IMR-90 (cell line): Measurements from ENCODE around the gene KLK5. TPM values are rescaled to one million over a fixed set of nuclear protein-coding genes. Genes with fewer than 3 reads are reported as not detected.

Source experiments
- ATAC-seq: fragments of 200-7000 bp; cut with Tn5 transposase; 2 replicates; pipeline ENCODE4 v1.9.1; 2020; ENCODE audit warnings: low read depth, mild to moderate bottlenecking, moderate library complexity
- BruUV-seq: library from RNA; stranded (reverse); fragments of 400-500 nt; replicated peaks from 2 replicates; lab custom pipeline; 2021; lab: Mats Ljungman, UMichigan
- CTCF ChIA-PET: fragments of 300-600 bp; formaldehyde crosslinking; extraction: SDS; loops from one replicate; lab custom pipeline; 2021; ENCODE audit warnings: antibody characterized with exemption; lab: Yijun Ruan, JAX
- POLR2A ChIA-PET: fragments of 300-600 bp; sonication (Branson Sonifier 250); formaldehyde crosslinking; loops from one replicate; lab custom pipeline; 2022; ENCODE audit warnings: antibody characterized with exemption; ENCODE audit not compliant: unreplicated experiment; lab: Charles Lee
- DNase-seq: peaks from one replicate; pipeline ENCODE4 v3.0.0; 2013
- H2AFZ ChIP-seq: replicated peaks from 2 replicates; pipeline ENCODE3; 2013; ENCODE audit warnings: low read length, mild to moderate bottlenecking; ENCODE audit not compliant: poor library complexity
- H2AK5ac ChIP-seq: 2 replicates; pipeline ENCODE4 v1.6.1; 2013; ENCODE audit warnings: low read depth, low read length, inconsistent platforms
- H2AK9ac ChIP-seq: replicated peaks from 2 replicates; pipeline ENCODE3; 2013; ENCODE audit warnings: mild to moderate bottlenecking, low read depth, low read length, moderate library complexity; ENCODE audit not compliant: poor library complexity
- H2BK120ac ChIP-seq: 2 replicates; pipeline ENCODE4 v1.6.1; 2013; ENCODE audit warnings: low read depth, low read length, inconsistent platforms
- H2BK15ac ChIP-seq: 3 replicates; pipeline ENCODE4 v1.6.1; 2013; ENCODE audit warnings: low read depth, low read length, inconsistent platforms
- H2BK20ac ChIP-seq: 2 replicates; pipeline ENCODE4 v1.6.1; 2013; ENCODE audit warnings: low read depth, mild to moderate bottlenecking, inconsistent platforms, low read length, moderate library complexity
- H2BK5ac ChIP-seq: 2 replicates; pipeline ENCODE4 v1.6.1; 2013; ENCODE audit warnings: mild to moderate bottlenecking, low read depth, low read length, inconsistent platforms; ENCODE audit not compliant: poor library complexity, severe bottlenecking
- H3K14ac ChIP-seq: replicated peaks from 2 replicates; pipeline ENCODE4 v1.6.1; 2013; ENCODE audit warnings: low read depth, low read length, inconsistent platforms
- H3K18ac ChIP-seq: 2 replicates; pipeline ENCODE4 v1.6.1; 2013; ENCODE audit warnings: low read depth, low read length, control low read depth
- H3K23ac ChIP-seq: 2 replicates; pipeline ENCODE4 v1.6.1; 2013; ENCODE audit warnings: low read depth, low read length, inconsistent platforms
- H3K27ac ChIP-seq: 2 replicates; pipeline ENCODE4 v1.5.1; 2013; ENCODE audit warnings: mild to moderate bottlenecking, control low read depth, low read length; ENCODE audit not compliant: insufficient read depth
- H3K27me3 ChIP-seq: 2 replicates; pipeline ENCODE4 v1.6.1; 2013; ENCODE audit warnings: low read length; ENCODE audit not compliant: control insufficient read depth, insufficient read depth
- H3K36me3 ChIP-seq: 2 replicates; pipeline ENCODE4 v1.6.1; 2013; ENCODE audit warnings: low read length, mixed read lengths; ENCODE audit not compliant: control insufficient read depth, insufficient read depth
- H3K4ac ChIP-seq: 2 replicates; pipeline ENCODE4 v1.6.1; 2013; ENCODE audit warnings: low read depth, low read length, inconsistent platforms
- H3K4me1 ChIP-seq: 2 replicates; pipeline ENCODE4 v1.6.1; 2013; ENCODE audit warnings: low read length, mixed read lengths; ENCODE audit not compliant: control insufficient read depth, insufficient read depth
- H3K4me2 ChIP-seq: 2 replicates; pipeline ENCODE4 v1.6.1; 2013; ENCODE audit warnings: low read depth, mild to moderate bottlenecking, control low read depth, low read length, moderate library complexity
- H3K4me3 ChIP-seq: 2 replicates; pipeline ENCODE4 v1.5.1; 2013; ENCODE audit warnings: low read depth, mild to moderate bottlenecking, control low read depth, low read length, moderate library complexity; ENCODE audit not compliant: insufficient read depth
- H3K56ac ChIP-seq: 2 replicates; pipeline ENCODE4 v1.6.1; 2013; ENCODE audit warnings: low read length, inconsistent platforms; ENCODE audit not compliant: insufficient read depth; ENCODE audit errors: extremely low read depth
- H3K79me1 ChIP-seq, 2 experiments: 2 replicates each; pipeline ENCODE4 v1.6.1; 2013; ENCODE audit warnings: low read length in 2 of 2, inconsistent platforms in 1 of 2, low read depth in 1 of 2
- H3K9ac ChIP-seq: 2 replicates; pipeline ENCODE4 v1.6.1; 2013; ENCODE audit warnings: low read depth, low read length, control low read depth
- H3K9me1 ChIP-seq: 2 replicates; pipeline ENCODE4 v1.6.1; 2013; ENCODE audit warnings: low read length, inconsistent platforms; ENCODE audit not compliant: insufficient read depth
- H3K9me3 ChIP-seq: 2 replicates; pipeline ENCODE4 v1.6.1; 2013; ENCODE audit warnings: low read length; ENCODE audit not compliant: control insufficient read depth, insufficient read depth
- H4K20me1 ChIP-seq: 2 replicates; pipeline ENCODE4 v1.6.1; 2013; ENCODE audit warnings: low read length, inconsistent platforms; ENCODE audit not compliant: insufficient read depth
- H4K5ac ChIP-seq: 2 replicates; pipeline ENCODE4 v1.6.1; 2013; ENCODE audit warnings: mild to moderate bottlenecking, low read depth, low read length, control low read depth
- H4K8ac ChIP-seq, 2 experiments: 2 replicates each; pipeline ENCODE4 v1.6.1; 2013; ENCODE audit warnings: low read depth in 2 of 2, low read length in 2 of 2, control low read depth in 1 of 2, inconsistent platforms in 1 of 2
- H4K91ac ChIP-seq: 2 replicates; pipeline ENCODE4 v1.6.1; 2013; ENCODE audit warnings: low read depth, low read length, inconsistent platforms; ENCODE audit not compliant: insufficient read depth
- BHLHE40 ChIP-seq: fragments of 150-350 bp; IDR thresholded peaks from 2 replicates; pipeline ENCODE4 v1.6.1; 2016; ENCODE audit warnings: mild to moderate bottlenecking, low read depth, low read length
- CEBPB ChIP-seq: IDR thresholded peaks from 2 replicates; pipeline ENCODE4 v1.6.1; 2012; ENCODE audit warnings: low read depth, low read length, improper control_type of control experiment
- CHD1 ChIP-seq: IDR thresholded peaks from 2 replicates; pipeline ENCODE4 v1.6.1; 2012; ENCODE audit warnings: low read depth, low read length, improper control_type of control experiment
- CTCF ChIP-seq: conservative IDR thresholded peaks from 2 replicates; pipeline ENCODE4 v1.5.1; 2012; ENCODE audit warnings: mild to moderate bottlenecking, low read depth, low read length, improper control_type of control experiment
- ELK1 ChIP-seq: fragments of 150-350 bp; IDR thresholded peaks from 2 replicates; pipeline ENCODE4 v1.6.1; 2016; ENCODE audit warnings: low read depth, mild to moderate bottlenecking, low read length, moderate library complexity, borderline replicate concordance
- FOS ChIP-seq: fragments of 150-350 bp; IDR thresholded peaks from 2 replicates; pipeline ENCODE4 v1.6.1; 2016; ENCODE audit warnings: low read depth, low read length
- MAFK ChIP-seq: IDR thresholded peaks from 2 replicates; pipeline ENCODE4 v1.6.1; 2012; ENCODE audit warnings: low read depth, low read length, improper control_type of control experiment
- MAZ ChIP-seq: IDR thresholded peaks from 2 replicates; pipeline ENCODE4 v1.6.1; 2012; ENCODE audit warnings: low read depth, mild to moderate bottlenecking, low read length, improper control_type of control experiment, moderate library complexity, borderline replicate concordance
- MXI1 ChIP-seq: IDR thresholded peaks from 2 replicates; pipeline ENCODE4 v1.6.1; 2012; ENCODE audit warnings: low read depth, mild to moderate bottlenecking, low read length, moderate library complexity, borderline replicate concordance
- NFE2L2 ChIP-seq: fragments of 150-350 bp; IDR thresholded peaks from 2 replicates; pipeline ENCODE4 v1.6.1; 2016; ENCODE audit warnings: low read depth, mild to moderate bottlenecking, low read length
- POLR2A ChIP-seq: IDR thresholded peaks from 2 replicates; pipeline ENCODE4 v1.6.1; 2012; ENCODE audit warnings: mild to moderate bottlenecking, low read depth, low read length
- RAD21 ChIP-seq: IDR thresholded peaks from 2 replicates; pipeline ENCODE4 v1.6.1; 2012; ENCODE audit warnings: low read length, improper control_type of control experiment
- RCOR1 ChIP-seq: IDR thresholded peaks from 2 replicates; pipeline ENCODE4 v1.6.1; 2012; ENCODE audit warnings: mild to moderate bottlenecking, low read length, improper control_type of control experiment; ENCODE audit not compliant: insufficient replicate concordance
- RFX5 ChIP-seq: IDR thresholded peaks from 2 replicates; pipeline ENCODE4 v1.8.0; 2012; ENCODE audit warnings: low read depth, mild to moderate bottlenecking, low read length, moderate library complexity
- SMC3 ChIP-seq: fragments of 150-350 bp; IDR thresholded peaks from 2 replicates; pipeline ENCODE4 v1.6.1; 2016; ENCODE audit warnings: low read depth, mild to moderate bottlenecking, antibody characterized with exemption, low read length, moderate library complexity
- USF2 ChIP-seq: fragments of 150-350 bp; IDR thresholded peaks from 2 replicates; pipeline ENCODE4 v1.6.1; 2017; ENCODE audit warnings: mild to moderate bottlenecking, antibody characterized with exemption, low read length, low read depth
- WGBS, 2 experiments: methylation state at CpG; one replicate each; pipeline versions ENCODE4 v1.1.5 to v1.1.7; 2013; ENCODE audit warnings: missing lambda C conversion rate in 2 of 2; ENCODE audit not compliant: insufficient read length in 1 of 2; ENCODE audit errors: extremely low coverage in 2 of 2; 5-methylcytosine and 5-hydroxymethylcytosine counted together
- dilution Hi-C: fragments of 300-500 bp; cut with HindIII; formaldehyde crosslinking; loops from one replicate; pipeline ENCODE4 v1.14.3; 2018; ENCODE audit warnings: low sequenced_read_pairs; ENCODE audit not compliant: unreplicated experiment
- in situ Hi-C: fragments of 300-500 bp; cut with MboI; formaldehyde crosslinking; loops from 3 replicates; pipeline ENCODE4 v1.14.3; 2019; ENCODE audit warnings: low sequenced_read_pairs, inconsistent platforms, mixed read lengths
- intact Hi-C: fragments of 100-400 bp; cut with micrococcal nuclease; formaldehyde crosslinking; loops from 2 replicates; pipeline ENCODE4 v1.10.0; 2022
- polyA plus RNA-seq, 3 experiments: library from polyadenylated mRNA; depleted of rRNA; stranded (reverse); fragments of >200 nt; gene quantifications; 2 replicates each; pipeline ENCODE4 v1.2.3, GENCODE V29; 2012; ENCODE audit warnings: low replicate concordance in 1 of 3
- total RNA-seq: library from RNA; depleted of rRNA; stranded (reverse); fragments of >200 nt; gene quantifications from 2 replicates; pipeline ENCODE4 v1.2.3, GENCODE V29; 2012

KLK5 gene
- total and polyA plus RNA-seq, 2 of the 4 experiments (the other 2 are of a cell fraction): not detected

- in situ Hi-C loops: no loop called here
Observed at GRCh38 chr19:50983625-50984292, 30.9 kb upstream of the KLK5 start, which contains the start of gene KLK7. Gene KLK7, minus strand, starts transcription at chr19:50983917. Its CDS starts 1,518 bp downstream, at chr19:50982399.

More at GRCh38 chr19:50983625-50984292, 30.9 kb upstream of the KLK5 start, which contains the start of gene KLK7:
- H3K4ac ChIP-seq: no peak within 1 kb of the TSS
- H2BK120ac ChIP-seq: no peak within 1 kb of the TSS
- H3K79me1 ChIP-seq: no peaks in the 10 kb centered on the region
- WGBS, 2 experiments: 14% methylated on average over 8 of the region's 28 CpGs; no CpG with 5 or more reads in 1 of the 2 experiments
- H3K4me3 ChIP-seq: no peak within 1 kb of the TSS
- no peaks in the 10 kb centered on the region for H3K27me3 ChIP-seq
- POLR2A ChIA-PET: interaction anchor here (0.5 kb wide), 1 partner anchor 37 kb away, joined by 5 read pairs; no protein-coding TSS in a partner anchor
- H2AFZ ChIP-seq: no peak within 1 kb of the TSS
- no peak within 1 kb of the TSS for H4K8ac ChIP-seq
- H3K56ac ChIP-seq: no peak within 1 kb of the TSS
- H3K4me2 ChIP-seq: no peak within 1 kb of the TSS
- no peak within 1 kb of the TSS for H3K14ac ChIP-seq
- H3K9me3 ChIP-seq: no peaks in the 10 kb centered on the region
- H3K4me1 ChIP-seq: no peaks in the 10 kb centered on the region
- no peak within 1 kb of the TSS for H2BK20ac ChIP-seq
- ATAC-seq: no peak
- no peak within 1 kb of the TSS for H4K91ac ChIP-seq
- no peak within 1 kb of the TSS for H2BK5ac ChIP-seq
- no peak within 1 kb of the TSS for H3K23ac ChIP-seq
- H2BK15ac ChIP-seq: no peak within 1 kb of the TSS
- no peak within 1 kb of the TSS for H3K27ac ChIP-seq
- dilution Hi-C loops (no loop called here), intact Hi-C loops (no loop called here)
- H3K9ac ChIP-seq: no peak within 1 kb of the TSS
- H3K9me1 ChIP-seq: no peaks in the 10 kb centered on the region
- no peaks in the 10 kb centered on the region for H4K20me1 ChIP-seq
- BruUV-seq: no TSS peak
- H4K5ac ChIP-seq: no peak within 1 kb of the TSS
- CTCF ChIA-PET: no interaction called here
- no peak for TF ChIP-seq NFE2L2
- TF ChIP-seq MAFK: no peak
- TF ChIP-seq ELK1: no peak
- no peak for TF ChIP-seq CTCF
- TF ChIP-seq SMC3: no peak
- TF ChIP-seq CHD1: no peak
- TF ChIP-seq RCOR1: no peak
- TF ChIP-seq USF2: no peak
- TF ChIP-seq RFX5: no peak
- no peak for TF ChIP-seq BHLHE40
- no peak for TF ChIP-seq POLR2A
- no peak for TF ChIP-seq MAZ
- no peak for TF ChIP-seq RAD21
- TF ChIP-seq CEBPB: no peak
- no peak for TF ChIP-seq FOS
- TF ChIP-seq MXI1: no peak
- H3K36me3 ChIP-seq: no peaks in the 10 kb centered on the region
- no peak within 1 kb of the TSS for H3K18ac ChIP-seq
- no peak for DNase-seq
- H2AK9ac ChIP-seq: no peak within 1 kb of the TSS
- H2AK5ac ChIP-seq: no peak within 1 kb of the TSS
